Activated CD8-positive, alpha-beta memory T cell treated with anti-CD3 and anti-CD28 coated beads for 4 hours (primary cell): ENCODE measurements around the gene CIT.

Experiments
- DNase-seq, 2 donors: peaks; one replicate each; pipeline ENCODE4 v3.0.0-alpha.2; 2020; ENCODE audit warnings: low read depth in 2 of 2

The CIT gene

GRCh38 chr12:119859241-119859640 lies 17.9 kb downstream of the CIT start:
- DNase-seq = no peak

- no peak for DNase-seq
These were observed 20.0 kb downstream of the CIT start for GRCh38 chr12:119857041-119857591.

GRCh38 chr12:119850330-119850729 lies 26.8 kb downstream of the CIT start:
- DNase-seq = no peak

GRCh38 chr12:119843100-119843499 lies 34.0 kb downstream of the CIT start:
- DNase-seq = no peak

- DNase-seq = no peak
These were observed 34.7 kb downstream of the CIT start for GRCh38 chr12:119842380-119842779.

GRCh38 chr12:119841433-119842210 lies 35.5 kb downstream of the CIT start:
- no peak for DNase-seq

- DNase-seq = no peak
These were observed 36.5 kb downstream of the CIT start for GRCh38 chr12:119840582-119840981.

- no peak for DNase-seq
These were observed 37.0 kb downstream of the CIT start for GRCh38 chr12:119840168-119840567.

GRCh38 chr12:119838826-119839600 lies 38.1 kb downstream of the CIT start:
- DNase-seq = no peak

GRCh38 chr12:119836781-119837180 lies 40.3 kb downstream of the CIT start:
- DNase-seq = no peak

- DNase-seq = no peak
These were observed 42.1 kb downstream of the CIT start for GRCh38 chr12:119835068-119835467.

- DNase-seq = no peak
These were observed 47.7 kb downstream of the CIT start for GRCh38 chr12:119829439-119829838.

- no peak for DNase-seq
These were observed 48.8 kb downstream of the CIT start for GRCh38 chr12:119828300-119828699.

- no peak for DNase-seq
These were observed 49.4 kb downstream of the CIT start for GRCh38 chr12:119827760-119828159.

GRCh38 chr12:119826661-119827445 lies 50.3 kb downstream of the CIT start:
- no peak for DNase-seq

GRCh38 chr12:119825262-119825661 lies 51.9 kb downstream of the CIT start:
- DNase-seq = no peak

- DNase-seq = no peak
These were observed 55.1 kb downstream of the CIT start for GRCh38 chr12:119822046-119822445.

- DNase-seq = no peak
These were observed 57.8 kb downstream of the CIT start for GRCh38 chr12:119819322-119819721.

- DNase-seq = no peak
These were observed 59.4 kb downstream of the CIT start for GRCh38 chr12:119817546-119818343.

GRCh38 chr12:119809023-119809422 lies 68.1 kb downstream of the CIT start:
- DNase-seq = no peak

GRCh38 chr12:119808441-119808840 lies 68.7 kb downstream of the CIT start:
- no peak for DNase-seq
